Body of pancreas (tissue), 4 donors: ENCODE results near the gene ATG101.

Source experiments
- CTCF ChIP-seq, 7 experiments: fragments of 450-650 bp in 4 of 7; fragments of 200-600 bp in 3 of 7; sonication (generic) in 3 of 7; IDR thresholded peaks; one replicate each; pipeline ENCODE4 v1.5.1; 2016 to 2019; ENCODE audit warnings: antibody characterized with exemption in 7 of 7
- POLR2A ChIP-seq, 3 donors: fragments of 450-650 bp; IDR thresholded peaks; one replicate each; pipeline ENCODE4 v1.6.1; 2016; ENCODE audit warnings: antibody characterized with exemption in 3 of 3, mild to moderate bottlenecking in 2 of 3

DNA sequence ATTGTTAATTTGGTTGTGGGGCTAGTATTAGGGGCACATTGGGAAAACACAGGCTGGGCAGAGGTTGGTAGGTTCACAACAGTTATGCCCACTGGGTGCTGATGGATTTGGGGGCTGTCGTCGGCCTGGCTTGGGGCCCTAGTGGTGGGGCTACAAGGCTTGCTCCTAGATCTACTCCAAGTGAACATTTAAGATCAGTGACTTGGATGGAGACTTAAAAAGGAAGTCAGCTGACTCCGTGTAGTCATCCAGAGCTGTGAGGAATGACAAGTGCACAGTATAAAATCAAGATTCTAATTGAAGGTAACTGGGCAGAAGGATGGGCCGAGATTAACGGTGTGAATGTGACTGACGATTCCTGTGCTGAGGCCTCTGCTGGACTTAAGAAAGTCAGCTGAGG is 31.3 kb upstream of the ATG101 start:
- TF ChIP-seq CTCF (IDR thresholded peaks at IDR 0.05) (no peak), POLR2A (IDR thresholded peaks at IDR 0.05) (no peak)
